ENCODE measurements around the gene SPAG9. TPM values are rescaled to one million over a fixed set of nuclear protein-coding genes. Genes with fewer than 3 reads are reported as not detected.

SPAG9 gene
- total and polyA plus RNA-seq, 2 of the 8 experiments (the other 6 are each of a cell fraction or from before 2014, with no cell fraction given): 9.8 to 63.8 TPM

DNA sequence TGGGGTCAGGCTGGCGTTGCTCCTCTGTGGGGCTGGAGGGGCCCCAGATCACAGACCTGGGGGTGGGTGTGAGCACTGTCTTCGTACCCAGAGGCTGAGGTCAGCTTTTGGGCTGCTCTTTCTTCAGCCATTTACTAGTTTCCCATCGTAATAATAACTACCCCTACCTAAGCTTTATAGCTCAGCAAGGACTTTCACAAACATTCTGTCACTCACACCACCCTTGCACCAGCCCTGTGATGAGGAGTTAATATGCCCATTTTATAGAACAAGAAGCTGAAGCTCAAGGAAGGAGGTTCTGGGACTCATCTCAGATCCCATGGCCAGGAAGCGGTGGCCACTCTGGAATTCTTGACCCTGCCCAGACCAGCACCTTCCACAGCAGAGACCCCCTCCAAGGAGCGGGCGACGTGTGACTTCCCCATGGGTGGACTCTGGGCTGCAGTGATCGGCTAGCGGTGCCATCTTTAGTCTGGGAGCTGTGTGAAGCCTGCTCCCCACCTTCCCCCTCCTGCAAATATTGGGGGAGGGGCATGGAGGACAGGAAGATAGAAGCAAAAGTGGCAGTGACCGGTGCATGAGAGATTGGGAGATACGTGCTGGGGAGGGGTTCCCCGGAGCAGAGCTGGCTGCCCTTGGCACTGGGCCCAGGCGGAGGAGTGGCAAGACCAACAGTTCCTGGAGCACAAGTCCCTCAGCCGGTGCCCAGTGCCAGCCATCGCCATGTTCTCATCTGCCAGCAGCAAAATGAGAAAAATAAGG lies 172.7 kb downstream of the SPAG9 start (continued):
- TF ChIP-seq TCF12 (IDR thresholded peaks at IDR 0.05; ENCODE audit: low read depth, low read length) (no peak), SP4 (IDR thresholded peaks at IDR 0.05; ENCODE audit: low read length) (no peak)

All from H1 (cell line).